A549 (cell line): ENCODE measurements around the gene NMUR2.

Experiments
- ATOH8 ChIP-seq: fragments of 250-450 bp; sonication (Bioruptor Pico); IDR thresholded peaks from 2 replicates; pipeline ENCODE4 v1.5.0; 2020; ENCODE audit warnings: low read depth, mild to moderate bottlenecking, moderate library complexity
- MAX ChIP-seq: IDR thresholded peaks from 2 replicates; pipeline ENCODE4 v1.6.1; 2012
- MYC ChIP-seq: IDR thresholded peaks from 2 replicates; pipeline ENCODE4 v1.6.1; 2012; ENCODE audit warnings: mild to moderate bottlenecking, inconsistent platforms, low read length, improper control_type of control experiment, borderline replicate concordance
- RARB ChIP-seq: fragments of 250-450 bp; sonication (Bioruptor Pico); IDR thresholded peaks from 2 replicates; pipeline ENCODE4 v1.8.0; 2021; ENCODE audit warnings: mild to moderate bottlenecking, moderate library complexity

- TF ChIP-seq RARB (CRISPR knock-in tag) (no peak), MAX (no peak), MYC (no peak), ATOH8 (CRISPR knock-in tag) (no peak)
These were observed 17.0 kb upstream of the NMUR2 start for GRCh38 chr5:152422081-152422480.
